Choroid plexus epithelial cell (primary cell): Measurements from ENCODE around the gene UIMC1.

Source experiments
- DNase-seq: peaks from one replicate; pipeline ENCODE4 v3.0.0-alpha.2; 2010; ENCODE audit warnings: low read depth
- H3K4me3 ChIP-seq: 2 replicates; pipeline ENCODE4 v1.5.1; 2011; ENCODE audit warnings: low read depth, mild to moderate bottlenecking, control low read depth, low read length, moderate library complexity
- TF ChIP-seq, protein P1 (sequence below): conservative IDR thresholded peaks from 2 replicates; pipeline ENCODE4 v1.5.1; 2011; ENCODE audit warnings: low read depth, mild to moderate bottlenecking, control low read depth, inconsistent platforms, low read length, moderate library complexity

Gene UIMC1

DNA sequence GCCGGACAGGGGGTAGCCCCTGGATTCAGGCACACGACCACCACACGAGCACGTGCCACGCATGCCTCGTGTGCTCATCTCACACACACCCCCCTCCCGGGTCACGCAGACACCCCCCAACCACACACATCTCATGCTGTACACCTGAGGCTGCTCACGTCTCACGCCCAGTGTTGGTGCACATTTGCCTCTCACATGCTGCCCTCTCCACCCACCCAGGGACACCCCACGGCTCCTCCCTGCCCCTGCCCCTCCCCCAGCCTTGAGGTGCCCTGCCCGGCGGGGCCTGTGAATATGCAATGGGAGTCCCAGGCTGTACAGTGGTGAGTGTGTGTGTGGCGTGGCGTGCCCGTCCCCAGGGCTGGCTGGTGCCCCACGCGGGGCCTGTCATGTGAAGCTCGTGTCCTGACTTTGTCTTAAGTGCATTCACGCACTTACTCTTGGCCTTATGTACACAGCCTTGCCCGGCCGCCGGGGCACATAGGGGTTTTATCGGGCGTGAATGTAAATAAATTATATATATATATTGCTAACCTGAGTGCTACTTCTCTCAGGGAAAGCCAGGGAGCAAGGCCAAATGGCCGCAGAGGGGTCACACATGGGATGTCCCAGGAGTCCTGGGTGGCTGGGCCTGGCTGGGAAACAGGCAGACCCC lies 126.1 kb downstream of the UIMC1 start:
- H3K4me3 ChIP-seq: no peak overlapping the region
- no peak for DNase-seq
- TF ChIP-seq, protein P1, sequence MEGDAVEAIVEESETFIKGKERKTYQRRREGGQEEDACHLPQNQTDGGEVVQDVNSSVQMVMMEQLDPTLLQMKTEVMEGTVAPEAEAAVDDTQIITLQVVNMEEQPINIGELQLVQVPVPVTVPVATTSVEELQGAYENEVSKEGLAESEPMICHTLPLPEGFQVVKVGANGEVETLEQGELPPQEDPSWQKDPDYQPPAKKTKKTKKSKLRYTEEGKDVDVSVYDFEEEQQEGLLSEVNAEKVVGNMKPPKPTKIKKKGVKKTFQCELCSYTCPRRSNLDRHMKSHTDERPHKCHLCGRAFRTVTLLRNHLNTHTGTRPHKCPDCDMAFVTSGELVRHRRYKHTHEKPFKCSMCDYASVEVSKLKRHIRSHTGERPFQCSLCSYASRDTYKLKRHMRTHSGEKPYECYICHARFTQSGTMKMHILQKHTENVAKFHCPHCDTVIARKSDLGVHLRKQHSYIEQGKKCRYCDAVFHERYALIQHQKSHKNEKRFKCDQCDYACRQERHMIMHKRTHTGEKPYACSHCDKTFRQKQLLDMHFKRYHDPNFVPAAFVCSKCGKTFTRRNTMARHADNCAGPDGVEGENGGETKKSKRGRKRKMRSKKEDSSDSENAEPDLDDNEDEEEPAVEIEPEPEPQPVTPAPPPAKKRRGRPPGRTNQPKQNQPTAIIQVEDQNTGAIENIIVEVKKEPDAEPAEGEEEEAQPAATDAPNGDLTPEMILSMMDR: no peak

GRCh38 chr5:176879663-176880361 lies 126.8 kb downstream of the UIMC1 start:
- TF ChIP-seq, protein P1: no peak
- no peak overlapping the region for H3K4me3 ChIP-seq
- no peak for DNase-seq

- H3K4me3 ChIP-seq: no peak overlapping the region
- TF ChIP-seq, protein P1: no peak
- no peak for DNase-seq
Observed at GRCh38 chr5:176878906-176879662, 127.5 kb downstream of the UIMC1 start.

DNA sequence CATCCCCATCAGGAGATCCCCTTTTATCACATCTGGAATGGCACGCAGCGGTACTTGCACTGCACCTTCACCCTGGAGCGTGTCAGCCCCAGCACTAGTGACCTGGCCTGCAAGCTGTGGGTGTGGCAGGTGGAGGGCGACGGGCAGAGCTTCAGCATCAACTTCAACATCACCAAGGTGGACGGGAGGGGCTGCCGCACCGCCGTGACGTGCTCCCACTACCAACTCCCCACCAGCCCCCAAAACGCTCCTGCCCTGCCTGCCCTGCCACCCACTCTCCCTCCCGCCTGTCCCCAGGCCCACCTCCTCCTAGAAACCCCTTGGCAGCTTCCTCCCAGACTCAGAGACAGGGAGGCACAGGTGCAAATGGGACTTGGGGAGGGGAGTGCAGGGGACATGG lies 128.1 kb downstream of the UIMC1 start:
- no peak overlapping the region for H3K4me3 ChIP-seq
- TF ChIP-seq, protein P1: no peak
- DNase-seq: no peak

DNA sequence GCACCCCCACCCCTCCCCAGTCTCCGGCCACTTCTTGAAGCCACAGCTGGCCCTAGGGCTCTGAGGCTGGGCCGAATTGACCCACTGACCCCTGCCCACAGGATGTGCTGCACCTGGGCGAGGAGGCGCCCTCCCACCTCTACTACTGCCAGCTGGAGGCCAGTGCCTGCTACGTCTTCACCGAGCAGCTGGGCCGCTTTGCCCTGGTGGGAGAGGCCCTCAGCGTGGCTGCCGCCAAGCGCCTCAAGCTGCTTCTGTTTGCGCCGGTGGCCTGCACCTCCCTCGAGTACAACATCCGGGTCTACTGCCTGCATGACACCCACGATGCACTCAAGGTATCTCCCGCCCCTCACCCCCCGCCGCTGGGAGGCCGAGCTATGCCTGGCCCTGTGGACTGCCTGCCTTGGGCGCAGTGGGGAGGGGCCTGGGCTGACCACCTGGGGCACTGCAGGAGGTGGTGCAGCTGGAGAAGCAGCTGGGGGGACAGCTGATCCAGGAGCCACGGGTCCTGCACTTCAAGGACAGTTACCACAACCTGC lies 128.7 kb downstream of the UIMC1 start:
- H3K4me3 ChIP-seq: no peak overlapping the region
- TF ChIP-seq, protein P1: no peak
- no peak for DNase-seq

DNA sequence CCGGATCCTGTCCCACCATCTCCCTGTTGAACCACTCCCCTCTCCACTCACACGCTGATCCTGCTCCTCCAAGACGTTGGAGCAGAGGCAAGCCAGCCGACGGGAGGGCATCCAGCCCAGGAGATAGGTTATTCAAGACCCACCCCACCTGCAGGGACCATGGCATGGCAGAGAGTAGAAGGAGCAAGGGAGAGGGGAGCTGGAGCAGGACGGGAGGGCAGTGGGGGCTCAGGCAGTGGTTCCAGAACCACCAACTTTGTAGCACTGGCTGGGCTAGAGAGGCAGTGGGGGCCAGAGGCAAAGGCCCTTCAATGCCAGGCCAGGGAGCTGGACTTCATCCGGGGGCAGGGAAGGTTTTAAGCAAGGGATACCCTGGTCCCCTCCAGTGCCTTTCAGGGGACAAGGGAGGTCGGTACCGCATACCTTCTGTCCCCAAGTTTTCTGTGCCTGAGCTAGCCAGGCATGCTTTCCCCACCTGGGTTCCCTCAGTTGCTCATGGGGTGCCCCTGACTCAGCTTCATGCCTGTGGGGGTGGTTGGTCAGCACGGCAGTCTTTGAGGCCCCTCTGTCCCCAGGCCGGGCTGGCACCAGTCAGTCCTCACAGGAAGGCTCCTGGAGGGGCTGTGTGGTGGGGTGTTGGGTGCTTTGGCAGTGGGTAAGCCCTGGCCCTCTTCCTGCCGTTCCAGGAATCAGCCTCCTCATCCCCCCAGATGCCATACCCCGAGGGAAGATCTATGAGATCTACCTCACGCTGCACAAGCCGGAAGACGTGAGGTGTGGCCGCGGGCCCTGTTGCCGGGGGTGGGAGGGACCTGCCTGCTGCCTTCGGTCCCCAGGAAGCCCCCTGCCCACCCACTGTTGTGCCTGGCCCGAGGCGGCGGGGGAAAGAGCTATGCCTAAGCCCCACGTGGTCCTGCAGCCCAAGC lies 129.8 kb downstream of the UIMC1 start:
- TF ChIP-seq, protein P1: no peak

More for the DNA sequence above, 129.8 kb downstream of the UIMC1 start:
- DNase-seq: no peak
- H3K4me3 ChIP-seq: no peak overlapping the region
